Subcutaneous abdominal adipose tissue (tissue), 5 donors: Measurements from ENCODE around the gene TFR2.

ENCODE experiments used
- H3K27ac ChIP-seq: one replicate; pipeline ENCODE4 v1.7.0; 2013; ENCODE audit warnings: low read depth, mild to moderate bottlenecking, inconsistent platforms, low read length, moderate library complexity
- H3K27me3 ChIP-seq, 5 donors: one replicate each; pipeline ENCODE4 v1.7.0; 2013; ENCODE audit warnings: low read length in 5 of 5, inconsistent platforms in 1 of 5; ENCODE audit not compliant: control insufficient read depth in 5 of 5, insufficient read depth in 4 of 5
- H3K36me3 ChIP-seq, 5 donors: one replicate each; pipeline ENCODE4 v1.7.0; 2013; ENCODE audit warnings: low read length in 5 of 5; ENCODE audit not compliant: control insufficient read depth in 5 of 5, insufficient read depth in 5 of 5
- H3K4me1 ChIP-seq, 5 donors: one replicate each; pipeline ENCODE4 v1.7.0; 2013; ENCODE audit warnings: low read length in 5 of 5, mild to moderate bottlenecking in 3 of 5, moderate library complexity in 1 of 5; ENCODE audit not compliant: control insufficient read depth in 5 of 5, insufficient read depth in 5 of 5
- H3K4me3 ChIP-seq, 5 donors: one replicate each; pipeline ENCODE4 v1.7.0; 2013; ENCODE audit warnings: low read length in 5 of 5, low read depth in 1 of 5
- H3K9ac ChIP-seq, 5 donors: one replicate each; pipeline ENCODE4 v1.7.0; 2013; ENCODE audit warnings: low read length in 5 of 5, mild to moderate bottlenecking in 4 of 5, moderate library complexity in 3 of 5
- H3K9me3 ChIP-seq, 5 donors: one replicate each; pipeline ENCODE4 v1.7.0; 2013; ENCODE audit warnings: low read length in 5 of 5; ENCODE audit not compliant: control insufficient read depth in 5 of 5
- donor health status: healthy.
- donor health status: healthy.
- donor health status: healthy.
- donor health status: healthy.
- donor health status: healthy.

The TFR2 gene

DNA sequence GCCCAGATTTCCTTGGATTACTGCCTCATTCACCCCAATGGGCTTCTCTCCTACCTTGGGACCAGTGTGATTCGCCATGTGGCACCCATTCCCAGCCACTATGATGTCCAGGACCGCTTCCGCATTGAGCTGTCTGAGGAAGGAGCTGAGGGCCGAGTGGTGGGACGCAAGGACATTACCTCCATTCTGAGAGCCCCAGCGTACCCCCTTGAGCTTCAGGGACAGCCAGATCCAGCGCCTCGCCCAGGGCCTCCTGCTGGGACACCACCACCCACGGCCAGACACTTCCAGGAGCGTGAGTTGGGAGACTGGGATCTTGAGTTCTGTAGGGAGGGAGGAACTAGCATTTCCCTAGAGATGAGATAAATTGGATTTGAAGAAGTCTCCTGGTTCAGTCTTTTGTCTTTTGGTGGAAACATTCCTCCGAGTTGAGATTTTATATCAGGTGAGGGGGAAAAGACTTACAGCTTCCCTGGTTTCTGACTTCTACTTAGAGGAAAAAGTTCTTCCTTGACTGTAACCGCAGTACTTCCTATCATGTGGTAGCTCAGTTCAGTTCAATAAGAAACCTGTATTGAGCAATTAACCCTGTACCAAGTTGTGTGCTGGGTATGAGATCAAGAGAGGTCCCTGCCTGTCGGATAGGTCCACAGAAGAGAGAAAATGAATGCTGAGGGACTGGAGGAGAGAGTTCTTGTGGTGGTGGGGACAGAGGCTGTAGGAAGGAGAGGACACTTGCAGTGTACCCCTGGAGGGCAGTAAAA is 27.8 kb downstream of the TFR2 start:
- Histone ChIP-seq H3K4me1 (peaks cover 3 to 20% (median 15%) of the 10 kb centered on the region in 5 donors), H3K9ac (peak overlapping the region in 3 of 5 donors; percentile 70 to 90 (median 76)), H3K27ac (no peak overlapping the region), H3K36me3 (peaks cover 0 to 6% (median 0%) of the 10 kb centered on the region in 5 donors), H3K27me3 (no peaks in the 10 kb centered on the region), H3K9me3 (no peaks in the 10 kb centered on the region), H3K4me3 (peak overlapping the region in 4 of 5 donors; percentile 55 to 88 (median 80))

- H3K9ac ChIP-seq: peak overlapping the region; percentile 48 to 90 (median 76)
Measured at GRCh38 chr7:100612730-100613390, 28.5 kb downstream of the TFR2 start.

GRCh38 chr7:100611983-100612729 is 29.2 kb downstream of the TFR2 start, which contains the start of gene MOSPD3:
Gene MOSPD3 (plus strand): TSS chr7:100612540. CDS start chr7:100612792, 252 bp downstream.
- Histone ChIP-seq H3K27ac (peak within 1 kb of the TSS; percentile 84), H3K9me3 (no peaks in the 10 kb centered on the region), H3K27me3 (no peaks in the 10 kb centered on the region), H3K4me3 (peak within 1 kb of the TSS; percentile 77 to 90 (median 83)), H3K9ac (peak within 1 kb of the TSS; percentile 70 to 90 (median 76)), H3K4me1 (peaks cover 3 to 20% (median 15%) of the 10 kb centered on the region in 5 donors), H3K36me3 (peaks cover 0 to 8% (median 2%) of the 10 kb centered on the region in 5 donors)

More at GRCh38 chr7:100612730-100613390, 28.5 kb downstream of the TFR2 start:
- peaks cover 3 to 20% (median 15%) of the 10 kb centered on the region in 5 donors for H3K4me1 ChIP-seq
- no peaks in the 10 kb centered on the region for H3K9me3 ChIP-seq
- peak overlapping the region; percentile 84 for H3K27ac ChIP-seq
- peak overlapping the region; percentile 55 to 88 (median 82) for H3K4me3 ChIP-seq
- peaks cover 0 to 6% (median 0%) of the 10 kb centered on the region in 5 donors for H3K36me3 ChIP-seq
- no peaks in the 10 kb centered on the region for H3K27me3 ChIP-seq

GRCh38 chr7:100609958-100610357 is 31.4 kb downstream of the TFR2 start:
- no peak overlapping the region for H3K27ac ChIP-seq
- no peak overlapping the region for H3K4me3 ChIP-seq
- peaks cover 0 to 8% (median 3%) of the 10 kb centered on the region in 5 donors for H3K36me3 ChIP-seq
- H3K9ac ChIP-seq: no peak overlapping the region
- H3K9me3 ChIP-seq: no peaks in the 10 kb centered on the region
- peaks cover 3 to 29% (median 22%) of the 10 kb centered on the region in 5 donors for H3K4me1 ChIP-seq
- H3K27me3 ChIP-seq: no peaks in the 10 kb centered on the region

DNA sequence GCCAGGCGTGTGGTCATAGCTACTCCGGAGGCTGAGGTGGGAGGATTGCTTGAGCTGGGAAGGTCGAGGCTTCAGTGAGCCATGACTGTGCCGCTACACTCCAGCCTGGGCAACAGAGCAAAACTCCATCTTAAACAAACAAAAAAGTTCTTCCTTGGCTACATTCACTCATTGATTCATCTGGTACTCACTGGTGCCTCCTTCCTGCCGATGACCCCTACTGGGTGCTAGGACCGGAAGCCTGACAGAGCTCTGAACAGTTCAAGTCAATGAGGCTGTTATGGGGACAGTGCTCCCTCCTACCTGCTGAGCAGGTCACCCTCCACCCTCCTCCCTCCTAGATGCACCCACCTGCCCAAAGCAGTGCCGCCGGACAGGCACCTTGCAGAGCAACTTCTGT is 34.2 kb downstream of the TFR2 start:
- Histone ChIP-seq H3K9ac (no peak overlapping the region), H3K9me3 (no peaks in the 10 kb centered on the region), H3K36me3 (peaks cover 0 to 8% (median 0%) of the 10 kb centered on the region in 5 donors), H3K4me3 (no peak overlapping the region), H3K27ac (no peak overlapping the region), H3K4me1 (peaks cover 1 to 34% (median 28%) of the 10 kb centered on the region in 5 donors), H3K27me3 (peaks cover 0 to 3% (median 0%) of the 10 kb centered on the region in 5 donors)

- H3K4me1 ChIP-seq: peaks cover 1 to 34% (median 29%) of the 10 kb centered on the region in 5 donors
- no peaks in the 10 kb centered on the region for H3K9me3 ChIP-seq
- H3K9ac ChIP-seq: no peak overlapping the region
- no peak overlapping the region for H3K27ac ChIP-seq
- peaks cover 0 to 5% (median 0%) of the 10 kb centered on the region in 5 donors for H3K27me3 ChIP-seq
- H3K36me3 ChIP-seq: peaks cover 0 to 8% (median 0%) of the 10 kb centered on the region in 5 donors
- no peak overlapping the region for H3K4me3 ChIP-seq
Measured at GRCh38 chr7:100606313-100606712, 35.0 kb downstream of the TFR2 start.

GRCh38 chr7:100604976-100605911 is 36.1 kb downstream of the TFR2 start:
- H3K4me1 ChIP-seq: peaks cover 0 to 38% (median 31%) of the 10 kb centered on the region in 5 donors
- H3K27ac ChIP-seq: no peak overlapping the region
- peaks cover 0 to 5% (median 0%) of the 10 kb centered on the region in 5 donors for H3K27me3 ChIP-seq
- H3K36me3 ChIP-seq: peaks cover 0 to 8% (median 0%) of the 10 kb centered on the region in 5 donors
- peak overlapping the region in 4 of 5 donors; percentile 65 to 72 (median 67) for H3K4me3 ChIP-seq
- H3K9me3 ChIP-seq: no peaks in the 10 kb centered on the region
- H3K9ac ChIP-seq: peak overlapping the region in 2 of 5 donors; percentile 58 to 59

GRCh38 chr7:100604028-100604975 is 37.0 kb downstream of the TFR2 start:
- Histone ChIP-seq H3K4me3 (peak overlapping the region in 4 of 5 donors; percentile 65 to 72 (median 67)), H3K4me1 (peaks cover 0 to 42% (median 36%) of the 10 kb centered on the region in 5 donors), H3K9ac (peak overlapping the region in 4 of 5 donors; percentile 41 to 59 (median 53)), H3K27ac (peak overlapping the region; percentile 54), H3K36me3 (peaks cover 0 to 8% (median 0%) of the 10 kb centered on the region in 5 donors), H3K27me3 (peaks cover 0 to 5% (median 0%) of the 10 kb centered on the region in 5 donors), H3K9me3 (no peaks in the 10 kb centered on the region)
